Measurements from ENCODE around the gene MYOF.

Gene MYOF, protein sequence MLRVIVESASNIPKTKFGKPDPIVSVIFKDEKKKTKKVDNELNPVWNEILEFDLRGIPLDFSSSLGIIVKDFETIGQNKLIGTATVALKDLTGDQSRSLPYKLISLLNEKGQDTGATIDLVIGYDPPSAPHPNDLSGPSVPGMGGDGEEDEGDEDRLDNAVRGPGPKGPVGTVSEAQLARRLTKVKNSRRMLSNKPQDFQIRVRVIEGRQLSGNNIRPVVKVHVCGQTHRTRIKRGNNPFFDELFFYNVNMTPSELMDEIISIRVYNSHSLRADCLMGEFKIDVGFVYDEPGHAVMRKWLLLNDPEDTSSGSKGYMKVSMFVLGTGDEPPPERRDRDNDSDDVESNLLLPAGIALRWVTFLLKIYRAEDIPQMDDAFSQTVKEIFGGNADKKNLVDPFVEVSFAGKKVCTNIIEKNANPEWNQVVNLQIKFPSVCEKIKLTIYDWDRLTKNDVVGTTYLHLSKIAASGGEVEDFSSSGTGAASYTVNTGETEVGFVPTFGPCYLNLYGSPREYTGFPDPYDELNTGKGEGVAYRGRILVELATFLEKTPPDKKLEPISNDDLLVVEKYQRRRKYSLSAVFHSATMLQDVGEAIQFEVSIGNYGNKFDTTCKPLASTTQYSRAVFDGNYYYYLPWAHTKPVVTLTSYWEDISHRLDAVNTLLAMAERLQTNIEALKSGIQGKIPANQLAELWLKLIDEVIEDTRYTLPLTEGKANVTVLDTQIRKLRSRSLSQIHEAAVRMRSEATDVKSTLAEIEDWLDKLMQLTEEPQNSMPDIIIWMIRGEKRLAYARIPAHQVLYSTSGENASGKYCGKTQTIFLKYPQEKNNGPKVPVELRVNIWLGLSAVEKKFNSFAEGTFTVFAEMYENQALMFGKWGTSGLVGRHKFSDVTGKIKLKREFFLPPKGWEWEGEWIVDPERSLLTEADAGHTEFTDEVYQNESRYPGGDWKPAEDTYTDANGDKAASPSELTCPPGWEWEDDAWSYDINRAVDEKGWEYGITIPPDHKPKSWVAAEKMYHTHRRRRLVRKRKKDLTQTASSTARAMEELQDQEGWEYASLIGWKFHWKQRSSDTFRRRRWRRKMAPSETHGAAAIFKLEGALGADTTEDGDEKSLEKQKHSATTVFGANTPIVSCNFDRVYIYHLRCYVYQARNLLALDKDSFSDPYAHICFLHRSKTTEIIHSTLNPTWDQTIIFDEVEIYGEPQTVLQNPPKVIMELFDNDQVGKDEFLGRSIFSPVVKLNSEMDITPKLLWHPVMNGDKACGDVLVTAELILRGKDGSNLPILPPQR (N-terminal part only)

DNA sequence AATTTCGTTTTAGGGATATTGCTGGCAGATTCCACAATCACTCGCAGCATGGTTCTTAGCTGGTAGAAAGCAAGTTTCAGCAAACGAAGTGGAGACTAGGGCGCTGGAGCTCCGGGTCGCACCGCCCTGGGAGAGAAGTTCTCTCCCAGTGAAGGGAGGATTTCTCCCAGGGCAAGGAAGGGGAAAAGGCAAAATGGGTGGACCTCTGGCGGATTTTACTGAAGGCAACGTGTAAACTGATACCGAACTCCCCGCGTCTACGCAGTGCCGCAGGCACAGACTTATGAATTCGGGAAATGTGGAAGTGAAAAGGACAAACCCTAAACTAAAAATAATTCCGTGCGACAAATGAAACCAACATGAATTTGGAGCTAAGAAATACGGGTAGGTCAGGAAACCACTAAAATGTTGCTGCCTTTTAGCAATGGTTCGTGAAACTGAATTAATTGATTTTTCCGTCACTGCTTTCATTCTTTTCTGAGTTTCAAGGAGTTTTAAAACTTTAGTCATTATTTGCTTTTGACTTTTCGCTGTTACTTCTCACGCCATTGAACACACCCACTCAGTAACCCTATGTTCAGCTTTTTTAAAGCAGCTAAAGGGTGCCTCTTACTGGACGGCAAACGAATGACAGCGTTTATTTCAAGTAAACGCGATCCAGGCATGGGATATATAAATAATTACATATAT, at the start of gene MYOF:
Gene MYOF (minus strand): TSS at position 190 of the 690 bp plus-strand sequence. CDS start 140 bp downstream, at position 50.
- DNase-seq (ENCODE audit: low read depth, low spot score) = no peak

DNA sequence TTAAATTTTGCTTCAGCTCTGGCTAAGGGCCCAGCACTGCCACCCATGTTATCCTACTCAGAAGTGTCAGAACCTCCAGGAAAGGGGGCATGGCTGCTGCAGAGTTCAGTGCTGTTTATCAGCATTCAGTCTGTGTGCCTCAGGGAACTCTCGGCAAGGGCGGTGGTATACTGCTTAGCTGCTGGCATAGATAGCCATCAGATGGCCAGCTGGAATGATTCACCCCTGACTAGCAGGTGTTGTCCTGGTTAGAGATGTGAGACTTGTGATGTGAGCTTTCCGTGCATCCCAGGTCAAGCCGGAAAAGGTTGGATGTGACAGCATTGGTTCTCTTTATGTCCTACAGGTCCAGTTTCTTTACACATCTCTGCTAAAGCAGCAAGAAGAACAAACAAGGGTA, 36.4 kb upstream of the MYOF start:
- DNase-seq (ENCODE audit: low read depth, low spot score) = no peak

DNA sequence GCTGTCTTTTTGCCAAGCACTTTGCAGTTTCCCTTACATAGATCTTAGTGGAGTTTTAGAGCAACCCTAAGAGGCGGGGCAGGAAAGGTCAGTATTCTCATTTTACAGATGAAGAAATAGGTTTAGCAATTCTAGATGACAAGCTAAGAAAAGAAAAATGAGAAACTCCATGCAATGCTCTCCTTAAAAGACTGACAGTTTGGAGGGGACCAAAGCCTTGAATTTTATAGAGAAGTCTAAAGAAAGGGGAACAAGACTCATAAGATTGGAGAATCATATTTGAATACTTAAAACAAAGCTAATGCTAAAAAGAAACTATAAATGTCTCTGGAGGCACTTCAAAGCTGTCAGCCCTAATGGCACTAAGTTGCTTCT, 33.9 kb upstream of the MYOF start:
- DNase-seq (ENCODE audit: low read depth, low spot score) = no peak

DNA sequence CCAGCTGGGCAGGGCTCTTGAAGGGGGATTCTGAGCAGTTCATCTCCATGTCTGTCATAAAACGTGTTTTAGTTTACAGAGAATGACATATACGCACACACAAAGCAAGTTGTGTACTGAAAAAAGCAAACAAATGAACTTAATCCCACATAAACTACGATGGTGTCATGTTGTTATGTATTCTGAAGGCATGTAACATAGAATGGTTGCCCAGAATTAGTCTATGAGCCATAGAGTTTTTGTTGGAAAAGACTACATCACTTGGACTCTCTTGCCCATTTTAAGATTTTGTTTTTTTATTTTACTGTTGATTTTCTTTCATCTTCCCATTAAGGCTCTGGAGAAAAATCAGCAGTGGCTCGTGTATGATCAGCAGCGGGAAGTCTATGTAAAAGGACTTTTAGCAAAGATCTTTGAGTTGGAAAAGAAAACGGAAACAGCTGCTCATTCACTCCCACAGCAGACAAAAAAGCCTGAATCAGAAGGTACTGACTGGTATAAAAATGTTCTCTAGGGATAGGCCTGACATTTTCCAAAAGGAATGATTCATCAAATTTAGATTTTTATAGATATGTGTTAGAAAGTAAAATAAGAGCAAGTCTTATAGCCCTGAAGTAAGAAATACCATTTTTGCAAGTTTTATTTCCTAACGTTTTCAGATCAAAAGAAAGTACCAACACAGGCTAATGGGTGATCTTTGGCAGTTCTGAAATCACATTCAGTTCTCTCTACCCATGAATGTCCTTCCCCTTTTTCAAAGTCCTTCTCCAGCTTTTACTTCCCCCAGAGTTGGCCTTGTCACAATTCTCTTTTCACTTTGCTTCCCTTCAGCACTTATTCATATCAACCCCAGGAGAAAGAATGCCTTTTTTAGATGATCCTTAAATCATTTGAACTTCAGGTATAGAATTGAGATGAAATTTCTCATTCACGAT, 33.2 kb upstream of the MYOF start:
- no peak for DNase-seq (ENCODE audit: low read depth, low spot score)

DNA sequence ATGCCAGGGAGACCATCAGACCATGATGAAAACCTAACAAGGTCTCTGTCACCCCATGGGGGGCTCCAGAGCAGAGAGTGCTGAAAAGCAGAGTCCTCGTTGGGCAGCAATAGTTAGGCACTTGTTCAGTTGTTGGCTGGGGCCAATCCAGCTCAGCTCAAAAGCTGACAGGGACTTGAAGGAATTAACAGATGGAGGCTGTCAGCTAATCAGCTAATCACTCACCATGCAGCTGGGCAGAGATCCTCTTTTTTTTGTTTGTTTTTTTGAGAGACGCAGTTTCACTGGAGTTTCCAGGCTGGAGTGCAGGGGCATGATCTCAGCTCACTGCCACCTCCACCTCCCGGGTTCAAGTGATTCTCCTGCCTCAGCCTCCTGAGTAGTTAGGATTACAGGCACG, 32.4 kb upstream of the MYOF start:
- DNase-seq (ENCODE audit: low read depth, low spot score) = no peak

DNA sequence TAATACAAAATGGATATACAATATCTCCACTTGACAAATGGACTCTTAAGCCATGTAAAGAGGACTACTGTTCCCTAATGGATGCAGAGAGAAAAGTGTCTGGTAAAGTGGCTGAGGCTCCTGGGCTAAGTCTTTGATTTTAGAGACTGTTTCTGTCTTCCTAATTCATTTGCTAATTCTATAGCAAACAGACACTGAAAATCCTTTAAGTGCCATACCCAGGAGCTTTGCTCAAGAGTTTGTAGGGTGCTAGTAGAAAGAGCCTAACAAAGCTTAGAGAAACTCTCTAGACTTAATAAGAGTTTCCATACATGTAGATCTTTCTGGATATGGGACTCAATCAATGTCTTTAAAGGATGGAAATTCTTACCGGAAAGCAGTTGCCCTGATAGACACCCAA, 31.0 kb upstream of the MYOF start:
- no peak for DNase-seq (ENCODE audit: low read depth, low spot score)

DNA sequence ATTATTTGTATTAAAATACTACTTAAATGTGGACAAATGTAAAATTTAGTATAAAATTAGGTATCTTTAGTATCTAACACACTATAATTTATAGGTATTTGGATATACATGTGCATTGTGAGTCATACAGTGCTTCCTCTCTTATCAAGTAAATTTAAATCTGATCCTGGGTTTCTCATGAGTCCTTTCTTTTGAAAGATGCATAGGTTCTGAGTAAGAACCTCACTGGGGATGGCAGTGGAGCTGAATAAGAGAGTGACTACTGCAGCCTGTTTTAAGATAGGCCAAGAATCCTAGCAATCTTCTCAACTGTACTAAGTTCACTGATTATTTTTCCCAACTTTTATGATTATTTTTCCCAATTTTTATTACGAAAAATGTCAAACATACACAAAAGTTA, 30.4 kb upstream of the MYOF start:
- DNase-seq (ENCODE audit: low read depth, low spot score) = no peak

DNA sequence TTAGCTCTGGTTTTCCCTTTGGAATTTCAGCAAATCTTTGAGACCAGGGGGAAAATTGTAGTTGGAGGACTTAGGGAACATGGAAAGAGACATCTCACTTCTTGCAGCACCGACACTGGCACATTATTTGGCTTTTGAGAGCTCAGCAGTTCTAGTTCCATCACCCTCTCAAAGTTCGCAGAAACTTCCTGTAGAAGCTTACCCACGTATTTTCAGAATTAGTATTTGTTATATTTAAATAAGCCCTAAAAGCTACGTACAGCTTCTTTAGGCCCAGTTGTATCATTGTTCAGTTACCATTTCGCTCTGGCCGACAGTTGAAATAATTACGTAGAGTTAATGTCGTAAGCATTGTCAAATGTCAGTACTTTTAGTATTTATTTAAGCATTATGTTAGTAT, 27.7 kb upstream of the MYOF start:
- no peak for DNase-seq (ENCODE audit: low read depth, low spot score)

DNA sequence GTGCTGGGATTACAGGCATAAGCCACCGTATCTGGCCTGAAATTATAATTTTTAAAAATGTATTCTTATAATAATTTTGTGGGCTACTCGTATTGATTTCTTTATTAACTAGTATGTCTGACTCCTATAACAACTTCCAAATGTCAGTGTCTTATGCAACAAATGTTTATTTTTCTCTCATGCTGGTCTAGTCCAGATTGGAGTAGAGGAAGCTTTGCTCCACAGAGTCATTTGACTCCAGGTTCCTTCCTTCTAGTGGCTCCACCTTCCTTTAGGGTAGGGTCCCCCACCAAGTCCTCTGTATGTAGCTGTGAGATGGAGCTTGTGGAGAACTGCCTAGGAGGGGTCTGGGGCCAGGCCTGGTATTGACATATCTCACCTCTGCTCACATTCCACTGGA, 22.9 kb upstream of the MYOF start:
- no peak for DNase-seq (ENCODE audit: low read depth, low spot score)

DNA sequence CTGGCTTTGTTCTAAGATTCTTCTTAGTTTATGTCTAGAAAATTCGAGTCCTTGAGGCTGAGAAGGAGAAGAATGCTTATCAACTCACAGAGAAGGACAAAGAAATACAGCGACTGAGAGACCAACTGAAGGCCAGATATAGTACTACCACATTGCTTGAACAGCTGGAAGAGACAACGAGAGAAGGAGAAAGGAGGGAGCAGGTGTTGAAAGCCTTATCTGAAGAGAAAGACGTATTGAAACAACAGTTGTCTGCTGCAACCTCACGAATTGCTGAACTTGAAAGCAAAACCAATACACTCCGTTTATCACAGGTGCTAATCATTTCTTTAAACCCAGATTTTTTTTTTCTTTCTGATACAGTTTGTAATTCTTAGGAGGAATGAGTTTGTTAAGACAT, 20.9 kb upstream of the MYOF start:
- DNase-seq (ENCODE audit: low read depth, low spot score) = no peak

DNA sequence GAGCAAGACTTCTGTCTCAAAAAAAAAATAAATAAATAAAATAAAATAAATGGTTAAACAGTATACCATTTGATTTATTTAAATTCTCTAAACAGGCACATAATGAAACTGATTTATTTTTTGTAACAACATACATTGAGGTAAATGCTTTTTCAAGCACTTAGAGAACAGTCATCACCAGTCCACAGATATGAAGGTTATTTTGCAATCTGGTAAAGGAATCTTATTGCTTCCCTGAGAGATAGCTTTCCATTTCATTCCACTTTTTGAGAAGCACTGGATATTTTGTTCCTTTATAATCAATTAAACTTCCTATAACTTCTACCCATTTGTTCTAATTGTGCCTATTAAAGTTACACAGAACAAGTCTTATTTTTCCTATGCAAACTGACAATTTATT, 19.5 kb upstream of the MYOF start:
- no peak for DNase-seq (ENCODE audit: low read depth, low spot score)

DNA sequence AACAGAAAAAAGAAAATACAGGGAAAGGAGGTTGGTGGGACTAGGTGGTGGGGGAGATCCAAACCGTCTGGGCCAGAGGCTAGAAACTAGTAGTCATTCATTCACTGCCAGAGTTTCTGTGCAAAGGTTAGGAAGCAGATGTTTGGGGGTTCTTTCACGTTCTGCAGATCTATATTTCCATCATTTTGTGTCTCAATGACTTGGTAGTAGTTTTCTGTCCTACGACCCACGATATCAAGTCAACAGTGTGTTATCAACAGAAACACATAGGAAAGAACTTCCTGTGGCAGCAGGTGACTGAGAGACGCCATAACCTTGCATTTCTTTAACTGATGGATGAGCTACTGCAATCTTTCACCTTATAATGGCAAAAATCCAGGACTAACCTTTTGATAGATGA, 16.0 kb upstream of the MYOF start:
- no peak for DNase-seq (ENCODE audit: low read depth, low spot score)

DNA sequence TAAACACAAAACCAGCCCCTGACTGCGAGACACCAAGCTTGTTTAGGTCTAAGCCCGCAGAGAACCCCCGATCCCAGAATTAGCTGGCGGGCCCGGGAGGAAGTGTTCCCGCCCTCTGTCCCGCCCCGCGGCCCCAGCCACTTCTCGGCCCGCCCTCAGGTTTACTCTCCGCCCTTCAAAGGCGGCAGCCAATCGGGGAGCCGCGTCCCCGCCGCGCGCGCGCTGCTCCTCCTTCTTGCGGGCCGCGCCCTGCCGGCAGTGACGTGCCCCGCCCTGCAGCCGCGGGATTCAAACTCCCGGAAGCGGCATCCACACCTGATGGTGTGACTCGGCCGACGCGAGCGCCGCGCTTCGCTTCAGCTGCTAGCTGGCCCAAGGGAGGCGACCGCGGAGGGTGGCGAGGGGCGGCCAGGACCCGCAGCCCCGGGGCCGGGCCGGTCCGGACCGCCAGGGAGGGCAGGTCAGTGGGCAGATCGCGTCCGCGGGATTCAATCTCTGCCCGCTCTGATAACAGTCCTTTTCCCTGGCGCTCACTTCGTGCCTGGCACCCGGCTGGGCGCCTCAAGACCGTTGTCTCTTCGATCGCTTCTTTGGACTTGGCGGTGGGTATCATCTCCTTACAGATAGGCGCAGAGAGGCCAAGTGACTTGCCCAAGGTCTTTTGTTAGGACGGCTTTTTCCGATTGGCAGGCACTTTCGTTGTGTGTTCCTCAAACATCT, 14.3 kb upstream of the MYOF start, which contains the start of gene CEP55:
Gene CEP55 (plus strand): TSS at position 291 of the 720 bp plus-strand sequence. CDS start 3,440 bp downstream, outside the sequence.
- peak; percentile 64 for DNase-seq (ENCODE audit: low read depth, low spot score)

DNA sequence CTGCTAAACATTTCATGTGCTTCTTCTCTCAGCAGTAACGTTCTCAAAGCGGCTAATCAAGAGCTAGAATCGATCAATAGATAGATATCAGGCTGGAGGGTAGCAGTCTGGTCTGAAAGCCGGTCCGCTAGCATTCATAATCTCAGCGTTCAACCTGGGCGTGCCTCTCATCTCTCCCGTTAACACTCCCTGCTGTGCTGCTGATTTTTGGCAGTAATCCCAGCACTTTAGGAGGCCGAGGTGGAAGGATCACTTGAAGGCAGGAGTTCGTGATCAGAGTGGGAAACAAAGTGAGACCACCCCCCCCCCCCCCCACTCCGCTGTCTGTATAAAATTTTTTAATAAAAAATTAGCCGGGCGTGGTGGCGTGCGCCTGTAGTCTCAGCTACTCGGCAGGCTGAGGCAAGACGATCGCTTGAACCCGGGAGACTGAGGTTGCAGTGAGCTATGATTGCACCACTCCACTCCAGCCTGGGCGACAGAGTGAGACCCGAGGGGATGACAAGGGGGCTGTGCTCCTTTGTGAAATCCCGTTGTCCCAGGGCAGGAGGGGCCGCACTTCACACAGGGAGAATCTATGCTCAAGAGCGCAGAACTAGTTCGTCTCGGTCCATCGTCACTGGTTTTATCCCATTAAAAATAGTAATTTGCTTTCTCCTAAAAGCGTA, 13.7 kb upstream of the MYOF start:
- no peak for DNase-seq (ENCODE audit: low read depth, low spot score)

DNA sequence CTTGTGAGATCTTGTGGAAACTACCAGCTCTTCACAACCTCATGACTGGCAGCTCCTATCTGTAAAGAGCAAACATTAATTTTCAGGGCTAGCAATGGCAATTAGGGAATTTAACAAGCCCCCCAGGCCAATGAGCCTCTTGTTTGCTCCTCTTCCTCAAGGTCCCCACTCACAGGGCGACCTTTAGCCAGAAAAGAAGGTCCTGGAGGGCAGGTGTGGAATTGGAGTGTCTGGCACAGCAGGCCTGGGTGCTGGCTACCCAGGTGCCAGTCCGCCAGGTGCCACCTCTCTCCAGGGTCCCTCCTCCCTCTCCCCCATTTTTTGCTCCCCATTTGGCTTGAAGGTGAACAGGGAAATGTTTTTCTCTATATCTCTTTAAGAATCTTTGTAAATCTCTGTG, 12.4 kb upstream of the MYOF start:
- no peak for DNase-seq (ENCODE audit: low read depth, low spot score)

DNA sequence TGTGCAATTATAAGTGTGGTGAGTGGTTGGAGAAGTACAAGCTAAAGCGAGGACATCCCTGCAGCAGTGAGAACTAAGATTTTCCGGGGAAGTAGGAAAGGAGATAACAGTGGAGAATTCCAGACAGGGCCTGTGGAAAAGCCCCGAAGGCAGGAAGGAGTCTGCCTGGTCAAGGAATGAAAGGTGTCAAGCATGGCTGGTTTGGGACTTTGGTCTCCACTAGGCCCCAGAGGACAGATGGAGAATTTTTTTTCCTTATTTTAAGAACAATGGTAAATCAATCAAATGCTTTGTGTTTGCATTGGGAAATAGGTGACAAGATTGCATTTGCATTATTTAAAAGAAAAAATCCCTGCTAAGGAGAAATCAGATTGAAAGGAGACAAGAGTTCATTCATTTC, 11.0 kb upstream of the MYOF start:
- no peak for DNase-seq (ENCODE audit: low read depth, low spot score)

DNA sequence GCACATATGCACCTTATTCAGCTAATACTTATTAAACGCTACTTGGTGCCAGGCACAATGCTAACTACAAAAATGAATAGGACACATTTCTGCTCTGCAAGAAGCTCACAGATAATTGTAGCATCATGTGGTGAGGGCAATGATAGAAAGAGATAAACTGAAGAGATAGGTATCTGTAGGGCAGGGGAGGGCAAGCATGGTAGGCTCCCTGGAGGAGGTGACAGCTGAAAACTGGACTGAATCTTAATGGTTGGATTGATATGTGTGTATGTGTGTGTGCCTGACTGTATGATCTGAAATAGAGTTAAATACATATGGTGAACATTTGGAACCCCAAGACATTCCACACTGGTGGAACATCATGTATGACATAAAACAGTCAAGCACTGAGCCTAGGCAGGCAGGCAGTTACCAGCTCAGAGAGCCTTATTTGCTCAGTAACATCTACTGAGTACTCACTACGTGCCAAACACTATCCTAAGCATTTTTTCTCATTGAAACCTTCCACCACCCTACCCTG, 9.5 kb upstream of the MYOF start:
- DNase-seq (ENCODE audit: low read depth, low spot score) = no peak

DNA sequence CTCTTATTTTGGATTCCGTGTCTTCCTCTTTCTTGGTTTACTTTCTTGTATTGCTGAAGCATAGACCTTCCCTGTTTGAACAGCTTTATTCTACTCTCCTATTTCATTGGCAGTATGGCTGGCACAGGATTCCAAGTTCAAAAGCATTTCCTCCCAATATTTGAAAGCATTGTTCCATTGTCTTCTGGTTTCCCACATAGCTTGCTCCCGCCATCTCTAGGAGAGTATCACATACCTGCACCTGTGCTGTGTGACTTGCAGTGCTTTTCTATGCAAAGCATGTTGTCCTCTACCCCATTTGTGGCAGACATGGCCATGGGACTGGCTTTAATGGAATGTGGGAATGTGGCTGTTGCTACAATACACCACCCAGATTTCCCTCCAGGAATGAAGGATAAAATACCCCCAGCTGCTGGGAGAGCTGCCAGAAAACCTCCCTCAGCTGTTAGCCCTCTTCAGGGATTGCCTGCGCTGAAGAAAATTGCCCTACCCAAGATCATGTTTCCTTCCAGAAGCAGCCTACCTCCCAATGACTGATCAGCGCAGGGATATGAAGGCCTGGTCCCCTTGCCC, 6.9 kb upstream of the MYOF start:
- no peak for DNase-seq (ENCODE audit: low read depth, low spot score)

Data from iPS DF 19.7 (cell line).